PC-3 (cell line): ENCODE data around the gene TMEM132E.

ENCODE experiments used
- EZH2 ChIP-seq: fragments of 300-600 bp; sonication (generic); IDR thresholded peaks from one replicate; pipeline ENCODE4 v1.6.1; 2017; ENCODE audit warnings: antibody characterized with exemption, mild to moderate bottlenecking, low read length; ENCODE audit not compliant: unreplicated experiment
- EZH2phosphoT487 ChIP-seq: fragments of 300-600 bp; sonication (generic); IDR thresholded peaks from 2 replicates; pipeline ENCODE4 v1.6.1; 2018; ENCODE audit warnings: mild to moderate bottlenecking, antibody characterized with exemption, low read length, borderline replicate concordance
- TF ChIP-seq, protein P1 (sequence below): fragments of 300-600 bp; sonication (generic); conservative IDR thresholded peaks from 2 replicates; pipeline ENCODE4 v1.5.1; 2017; ENCODE audit warnings: antibody characterized with exemption, low read depth, mild to moderate bottlenecking, low read length

DNA sequence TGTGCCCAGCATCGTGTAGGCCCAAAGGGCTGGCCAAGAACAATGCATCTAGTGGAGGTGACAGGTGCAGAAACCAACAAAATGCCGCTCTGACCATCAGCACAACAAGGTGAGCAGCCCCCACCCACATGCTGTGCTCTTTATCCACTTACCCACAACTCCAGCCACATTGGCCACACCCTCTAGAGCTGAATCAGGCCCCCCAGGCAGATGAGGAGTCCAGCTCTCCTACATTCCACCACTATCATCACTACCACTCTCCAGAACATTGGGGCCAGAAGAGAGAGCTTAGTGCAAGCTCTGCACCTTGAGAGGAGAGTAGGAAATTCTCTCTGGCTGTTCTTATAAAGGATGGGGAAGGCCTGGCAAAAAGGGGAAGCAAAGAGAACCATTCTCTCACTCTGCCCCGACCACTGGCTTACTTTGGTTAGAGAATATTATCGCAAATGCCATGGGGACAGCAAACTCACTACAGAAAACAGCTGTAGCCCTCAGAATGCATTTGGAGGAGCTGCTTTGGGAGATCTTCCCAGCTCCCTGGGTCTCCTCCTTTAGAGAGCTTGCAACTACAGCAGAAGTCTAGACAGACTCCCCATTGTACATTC lies 75.0 kb downstream of the TMEM132E start:
- TF ChIP-seq, protein P1, sequence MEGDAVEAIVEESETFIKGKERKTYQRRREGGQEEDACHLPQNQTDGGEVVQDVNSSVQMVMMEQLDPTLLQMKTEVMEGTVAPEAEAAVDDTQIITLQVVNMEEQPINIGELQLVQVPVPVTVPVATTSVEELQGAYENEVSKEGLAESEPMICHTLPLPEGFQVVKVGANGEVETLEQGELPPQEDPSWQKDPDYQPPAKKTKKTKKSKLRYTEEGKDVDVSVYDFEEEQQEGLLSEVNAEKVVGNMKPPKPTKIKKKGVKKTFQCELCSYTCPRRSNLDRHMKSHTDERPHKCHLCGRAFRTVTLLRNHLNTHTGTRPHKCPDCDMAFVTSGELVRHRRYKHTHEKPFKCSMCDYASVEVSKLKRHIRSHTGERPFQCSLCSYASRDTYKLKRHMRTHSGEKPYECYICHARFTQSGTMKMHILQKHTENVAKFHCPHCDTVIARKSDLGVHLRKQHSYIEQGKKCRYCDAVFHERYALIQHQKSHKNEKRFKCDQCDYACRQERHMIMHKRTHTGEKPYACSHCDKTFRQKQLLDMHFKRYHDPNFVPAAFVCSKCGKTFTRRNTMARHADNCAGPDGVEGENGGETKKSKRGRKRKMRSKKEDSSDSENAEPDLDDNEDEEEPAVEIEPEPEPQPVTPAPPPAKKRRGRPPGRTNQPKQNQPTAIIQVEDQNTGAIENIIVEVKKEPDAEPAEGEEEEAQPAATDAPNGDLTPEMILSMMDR: no peak
- no peak for TF ChIP-seq EZH2
- TF ChIP-seq EZH2phosphoT487: no peak
